OCI-LY3 (cell line): ENCODE measurements around the gene SELPLG.
A peak's percentile ranks its signal among the peaks of the same experiment; 100 is the strongest.

Experiments
- H2AFZ ChIP-seq: fragments of 200-600, 300-600 bp; shearing (Covaris generic); 2 replicates; pipeline ENCODE4 v1.6.0; 2014; ENCODE audit warnings: antibody characterized with exemption, low read depth, low read length
- H3K27ac ChIP-seq: fragments of 200-600, 300-600 bp; sonication (generic); 2 replicates; pipeline ENCODE4 v1.5.1; 2014; ENCODE audit warnings: mild to moderate bottlenecking, low read length, moderate library complexity, mixed read lengths
- H3K27me3 ChIP-seq: fragments of 200-600, 300-600 bp; sonication (generic); 2 replicates; pipeline ENCODE4 v1.6.1; 2014; ENCODE audit warnings: low read depth, low read length, mixed read lengths
- H3K36me3 ChIP-seq: fragments of 200-600, 300-600 bp; sonication (generic); replicated peaks from 2 replicates; pipeline ENCODE3; 2014; ENCODE audit warnings: low read depth, low read length, mixed read lengths
- H3K4me1 ChIP-seq: fragments of 300-600, 200-600 bp; sonication (generic); 2 replicates; pipeline ENCODE4 v1.6.1; 2014; ENCODE audit warnings: low read length, mixed read lengths
- H3K4me2 ChIP-seq: fragments of 200-600, 300-600 bp; sonication (generic); 2 replicates; pipeline ENCODE4 v1.6.1; 2014; ENCODE audit warnings: low read length, mixed read lengths
- H3K4me3 ChIP-seq: fragments of 300-600, 200-600 bp; sonication (generic); 2 replicates; pipeline ENCODE4 v1.5.1; 2014; ENCODE audit warnings: antibody characterized with exemption, mild to moderate bottlenecking, low read length, moderate library complexity
- H3K79me2 ChIP-seq: fragments of 300-600, 200-600 bp; shearing (Covaris generic); 2 replicates; pipeline ENCODE4 v1.6.1; 2014; ENCODE audit warnings: mild to moderate bottlenecking, low read length, mixed read lengths
- H3K9ac ChIP-seq: fragments of 300-600, 200-600 bp; shearing (Covaris generic); 2 replicates; pipeline ENCODE4 v1.6.0; 2014; ENCODE audit warnings: mild to moderate bottlenecking, low read length, moderate library complexity
- H3K9me3 ChIP-seq: fragments of 200-600, 300-600 bp; shearing (Covaris generic); 2 replicates; pipeline ENCODE4 v1.6.1; 2014; ENCODE audit warnings: low read length, mixed read lengths; ENCODE audit not compliant: insufficient read depth
- H4K20me1 ChIP-seq: fragments of 200-600, 300-600 bp; sonication (generic); 2 replicates; pipeline ENCODE4 v1.6.1; 2016; ENCODE audit warnings: low read length, mixed read lengths; ENCODE audit not compliant: insufficient read depth
- EZH2phosphoT487 ChIP-seq: fragments of 200-600 bp; shearing (Covaris generic); IDR thresholded peaks from 2 replicates; pipeline ENCODE4 v1.6.1; 2018; ENCODE audit warnings: antibody characterized with exemption, mixed run types, low read depth
- TF ChIP-seq, protein P1 (sequence below): fragments of 200-600, 300-600 bp; sonication (generic); IDR thresholded peaks from 2 replicates; pipeline ENCODE4 v1.5.1; 2014; ENCODE audit warnings: antibody characterized with exemption, low read length, low read depth

The SELPLG gene

DNA sequence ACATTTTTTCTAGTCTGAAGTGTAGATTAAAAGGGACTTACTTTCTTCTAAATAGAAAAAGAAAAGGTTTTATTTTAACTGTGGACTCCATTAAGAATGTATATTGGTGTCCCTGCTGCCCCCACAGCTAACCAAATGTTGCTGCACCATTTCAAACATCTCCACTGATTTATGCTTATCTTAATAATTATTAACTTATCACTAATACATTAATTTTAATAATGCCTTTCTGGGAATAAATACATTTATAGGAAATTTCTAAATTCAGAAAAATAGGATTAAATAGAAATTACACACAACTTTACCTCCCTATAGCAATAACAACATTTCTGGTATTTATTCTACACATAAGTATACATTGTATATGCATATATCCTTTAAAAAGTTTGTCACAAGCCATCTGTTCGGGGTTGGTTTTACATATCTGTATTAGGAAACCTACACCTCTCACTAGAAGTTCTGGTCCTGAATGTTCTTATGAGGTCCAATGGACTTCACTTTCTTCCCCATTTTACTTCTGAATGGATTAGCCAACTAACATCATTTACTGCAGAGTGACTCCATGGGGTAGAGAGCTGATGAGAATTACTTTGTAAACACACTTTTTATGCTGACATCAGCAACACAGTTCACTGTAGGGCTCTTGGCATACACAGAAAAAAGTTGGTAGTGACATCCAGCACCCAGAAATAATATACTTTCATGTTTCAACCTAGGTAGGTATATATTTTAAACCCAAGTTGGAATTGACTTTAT is 9.4 kb upstream of the SELPLG start:
- H4K20me1 ChIP-seq: no peaks in the 10 kb centered on the region
- no peak overlapping the region for H3K9ac ChIP-seq
- H3K4me3 ChIP-seq: peak overlapping the region; percentile 52
- peak overlapping the region; percentile 69 for H3K4me2 ChIP-seq
- H2AFZ ChIP-seq: no peak overlapping the region
- 0 out of 2 replicates have a peak, but pooled peaks cover 3% of the 10 kb centered on the region for H3K27me3 ChIP-seq
- H3K9me3 ChIP-seq: no peaks in the 10 kb centered on the region
- H3K79me2 ChIP-seq: no peaks in the 10 kb centered on the region
- no peak overlapping the region for H3K27ac ChIP-seq
- H3K36me3 ChIP-seq: peaks cover 23% of the 10 kb centered on the region
- TF ChIP-seq, protein P1, sequence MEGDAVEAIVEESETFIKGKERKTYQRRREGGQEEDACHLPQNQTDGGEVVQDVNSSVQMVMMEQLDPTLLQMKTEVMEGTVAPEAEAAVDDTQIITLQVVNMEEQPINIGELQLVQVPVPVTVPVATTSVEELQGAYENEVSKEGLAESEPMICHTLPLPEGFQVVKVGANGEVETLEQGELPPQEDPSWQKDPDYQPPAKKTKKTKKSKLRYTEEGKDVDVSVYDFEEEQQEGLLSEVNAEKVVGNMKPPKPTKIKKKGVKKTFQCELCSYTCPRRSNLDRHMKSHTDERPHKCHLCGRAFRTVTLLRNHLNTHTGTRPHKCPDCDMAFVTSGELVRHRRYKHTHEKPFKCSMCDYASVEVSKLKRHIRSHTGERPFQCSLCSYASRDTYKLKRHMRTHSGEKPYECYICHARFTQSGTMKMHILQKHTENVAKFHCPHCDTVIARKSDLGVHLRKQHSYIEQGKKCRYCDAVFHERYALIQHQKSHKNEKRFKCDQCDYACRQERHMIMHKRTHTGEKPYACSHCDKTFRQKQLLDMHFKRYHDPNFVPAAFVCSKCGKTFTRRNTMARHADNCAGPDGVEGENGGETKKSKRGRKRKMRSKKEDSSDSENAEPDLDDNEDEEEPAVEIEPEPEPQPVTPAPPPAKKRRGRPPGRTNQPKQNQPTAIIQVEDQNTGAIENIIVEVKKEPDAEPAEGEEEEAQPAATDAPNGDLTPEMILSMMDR: no peak
- TF ChIP-seq EZH2phosphoT487: no peak
- H3K4me1 ChIP-seq: peaks cover 51% of the 10 kb centered on the region

DNA sequence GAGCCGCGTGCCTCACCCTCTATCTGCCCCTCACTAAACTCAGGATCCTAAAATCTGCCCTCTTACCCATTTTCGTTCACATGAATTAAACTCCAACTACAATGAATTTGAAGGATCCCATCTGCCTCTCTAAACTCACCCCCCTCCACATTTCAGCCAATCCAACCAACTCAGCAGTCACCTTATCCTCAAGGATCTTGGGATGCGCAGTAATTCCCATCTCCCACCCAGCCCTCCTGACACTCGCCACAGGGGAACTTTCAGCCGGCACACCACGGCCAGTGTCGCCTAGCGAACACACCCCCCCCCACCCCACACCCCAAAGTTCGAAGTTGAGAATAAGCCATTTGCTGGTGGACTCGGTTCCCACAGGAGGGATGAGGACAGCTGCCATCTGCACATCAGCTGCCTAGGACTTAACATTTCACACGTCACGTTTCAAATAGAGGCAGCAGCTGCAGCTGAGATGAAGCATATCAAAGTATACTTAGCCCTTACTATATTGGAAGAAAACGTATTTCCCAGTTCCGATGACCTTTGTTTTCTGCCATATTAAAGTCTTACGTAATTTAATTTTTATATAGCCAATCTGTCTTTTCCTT is 8.7 kb upstream of the SELPLG start:
- Histone ChIP-seq H3K27ac (peak overlapping the region; percentile 52), H3K9ac (peak overlapping the region; percentile 31; the same call in 1 of the 2 replicates), H3K27me3 (0 out of 2 replicates have a peak, but pooled peaks cover 3% of the 10 kb centered on the region), H3K9me3 (no peaks in the 10 kb centered on the region), H3K4me1 (peaks cover 58% of the 10 kb centered on the region), H3K4me2 (peak overlapping the region; percentile 69), H2AFZ (no peak overlapping the region), H3K79me2 (no peaks in the 10 kb centered on the region), H3K4me3 (peak overlapping the region; percentile 52), H4K20me1 (no peaks in the 10 kb centered on the region), H3K36me3 (peaks cover 20% of the 10 kb centered on the region)
- TF ChIP-seq, protein P1: no peak
- TF ChIP-seq EZH2phosphoT487: no peak

DNA sequence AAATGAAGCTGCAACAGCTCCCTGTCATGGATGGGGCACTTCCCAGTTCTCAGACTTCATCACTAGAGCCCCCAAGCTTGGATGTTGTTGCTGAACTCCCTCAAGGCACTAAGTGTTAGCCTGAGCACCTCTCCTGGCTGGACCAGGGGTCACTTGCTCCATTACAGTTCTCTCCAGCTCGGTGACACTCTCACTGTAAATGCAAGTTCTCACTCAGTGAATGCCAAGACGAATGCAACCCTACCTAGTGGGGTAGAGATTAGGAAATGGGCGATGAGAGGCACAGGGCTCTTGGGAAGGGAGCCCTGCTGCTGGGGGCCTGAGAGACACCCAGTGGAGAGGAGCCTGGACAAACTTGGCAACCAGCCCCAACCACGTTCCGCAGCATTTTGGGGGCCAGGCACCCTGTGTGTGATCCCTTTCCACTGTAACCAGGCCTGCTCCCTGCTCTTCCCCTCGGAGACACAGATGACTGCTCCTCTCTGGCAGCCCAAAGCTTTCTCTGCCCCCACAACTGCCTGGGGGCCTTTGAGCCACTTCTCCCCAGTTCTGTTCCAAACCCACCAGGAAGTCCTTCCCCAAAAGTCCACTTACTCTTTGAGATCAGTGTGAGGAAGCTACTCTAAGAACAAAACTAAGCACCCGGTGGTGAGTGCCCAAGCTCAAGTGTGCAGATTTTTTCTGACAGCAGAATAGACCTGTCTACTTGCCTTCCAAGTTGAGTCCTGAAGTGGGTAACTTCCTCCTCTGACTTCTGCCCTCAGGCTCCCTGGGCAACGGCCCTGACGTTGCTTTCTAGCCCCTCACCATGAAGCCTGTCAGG is 8.0 kb upstream of the SELPLG start:
- Histone ChIP-seq H2AFZ (no peak overlapping the region), H3K27ac (peak overlapping the region; percentile 52), H4K20me1 (no peaks in the 10 kb centered on the region), H3K4me1 (peaks cover 65% of the 10 kb centered on the region), H3K9me3 (no peaks in the 10 kb centered on the region), H3K27me3 (0 out of 2 replicates have a peak, but pooled peaks cover 3% of the 10 kb centered on the region), H3K4me3 (peak overlapping the region; percentile 52), H3K79me2 (no peaks in the 10 kb centered on the region), H3K36me3 (peaks cover 20% of the 10 kb centered on the region), H3K4me2 (peak overlapping the region; percentile 69), H3K9ac (peak overlapping the region; percentile 31; the same call in 1 of the 2 replicates)
- TF ChIP-seq, protein P1: no peak
- no peak for TF ChIP-seq EZH2phosphoT487
